CD4-positive, alpha-beta T cell treated with Interferon gamma for 1 hour (primary cell): ENCODE data around the gene STEEP1.
A peak's percentile ranks its signal among the peaks of the same experiment; 100 is the strongest.

Experiments
- DNase-seq: peaks from one replicate; pipeline ENCODE4 v3.0.0-alpha.2; 2020

Gene STEEP1

GRCh38 chrX:119565107-119565663 lies at the start of gene STEEP1:
STEEP1 (minus strand) TSS chrX:119565409; CDS start chrX:119565355, 54 bp downstream.
- peak; percentile 86 for DNase-seq

GRCh38 chrX:119614776-119615175 lies 49.6 kb upstream of the STEEP1 start:
- no peak for DNase-seq

GRCh38 chrX:119607018-119607389 lies 41.8 kb upstream of the STEEP1 start:
- no peak for DNase-seq

- peak; percentile 93 for DNase-seq
Observed at GRCh38 chrX:119606280-119607017, 41.2 kb upstream of the STEEP1 start, which contains the start of gene NKRF. NKRF (minus strand) TSS chrX:119606424.

GRCh38 chrX:119605464-119606279 lies 40.5 kb upstream of the STEEP1 start:
- DNase-seq = peak; percentile 55

- no peak for DNase-seq
Observed at GRCh38 chrX:119604766-119605463, 39.7 kb upstream of the STEEP1 start.

- DNase-seq = no peak
Observed at GRCh38 chrX:119602701-119603255, 37.6 kb upstream of the STEEP1 start.

- no peak for DNase-seq
Observed at GRCh38 chrX:119589810-119590209, 24.6 kb upstream of the STEEP1 start.

- no peak for DNase-seq
Observed at GRCh38 chrX:119583431-119584059, 18.3 kb upstream of the STEEP1 start.

GRCh38 chrX:119579414-119579813 lies 14.2 kb upstream of the STEEP1 start:
- no peak for DNase-seq

GRCh38 chrX:119574394-119575266 lies 9.4 kb upstream of the STEEP1 start, which contains the start of gene UBE2A:
UBE2A (plus strand) TSS chrX:119574563; CDS start chrX:119574712, 149 bp downstream.
- DNase-seq = peak; percentile 89

GRCh38 chrX:119573840-119574393 lies 8.7 kb upstream of the STEEP1 start:
- peak; percentile 11 for DNase-seq

- DNase-seq = no peak
Observed at GRCh38 chrX:119573222-119573621, 8.0 kb upstream of the STEEP1 start.

GRCh38 chrX:119570351-119570835 lies 5.2 kb upstream of the STEEP1 start:
- no peak for DNase-seq

GRCh38 chrX:119552508-119552907 lies 12.7 kb downstream of the STEEP1 start:
- no peak for DNase-seq

GRCh38 chrX:119549327-119550016 lies 15.7 kb downstream of the STEEP1 start:
- DNase-seq = no peak

- no peak for DNase-seq
Observed at GRCh38 chrX:119541188-119541587, 24.0 kb downstream of the STEEP1 start.

GRCh38 chrX:119539872-119540271 lies 25.3 kb downstream of the STEEP1 start:
- DNase-seq = no peak

- DNase-seq = no peak
Observed at GRCh38 chrX:119537487-119537886, 27.7 kb downstream of the STEEP1 start.
